HG02938 (cell line): Measurements from ENCODE around the gene ERVFRD-1.
A peak's percentile ranks its signal among the peaks of the same experiment; 100 is the strongest.
"Not testable (repeated sequence)": the region's sequence is repeated elsewhere in the genome, so short reads cannot be mapped to it uniquely, and the experiment has no call there.

Experiments used
- ATAC-seq: cut with Tn5 transposase; IDR thresholded peaks from one replicate; pipeline ENCODE4 v1.9.1; 2021; ENCODE audit warnings: mild to moderate bottlenecking, moderate library complexity; ENCODE audit not compliant: unreplicated experiment

Gene ERVFRD-1

DNA sequence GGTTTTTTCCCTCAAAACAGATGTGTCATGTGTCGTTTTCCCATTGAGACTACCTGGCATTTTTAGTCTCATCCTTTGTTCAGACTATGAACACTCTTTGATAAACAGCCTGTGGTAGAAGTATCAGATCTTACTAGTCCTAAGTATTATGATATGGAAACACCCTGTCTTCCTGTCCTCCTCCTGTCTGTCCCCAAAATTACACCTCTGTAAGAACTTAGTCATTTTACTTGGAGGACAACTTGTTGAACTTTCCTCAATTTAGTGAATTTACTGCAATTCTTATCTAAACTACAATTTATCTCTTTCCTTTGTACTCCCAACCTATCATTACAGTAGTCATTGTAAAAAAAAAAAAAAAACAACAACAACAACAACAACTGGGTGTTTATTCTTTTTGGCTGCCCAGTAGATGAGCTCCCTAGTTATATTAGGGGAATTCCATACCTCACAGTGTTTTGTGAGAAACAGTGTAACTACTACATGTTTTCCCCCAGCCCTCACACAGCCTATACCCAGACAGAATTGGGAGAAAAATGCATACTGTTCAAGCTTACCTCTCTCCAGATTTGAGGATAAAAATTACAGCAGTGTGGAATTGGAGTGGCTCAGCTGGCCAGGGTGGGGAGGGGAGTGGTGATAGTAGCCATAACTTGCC, 18.5 kb upstream of the ERVFRD-1 start:
- no peak for ATAC-seq

- no peak for ATAC-seq
These were observed 17.1 kb upstream of the ERVFRD-1 start for GRCh38 chr6:11128608-11129007.

- no peak for ATAC-seq
These were observed 15.4 kb upstream of the ERVFRD-1 start for GRCh38 chr6:11126876-11127275.

DNA sequence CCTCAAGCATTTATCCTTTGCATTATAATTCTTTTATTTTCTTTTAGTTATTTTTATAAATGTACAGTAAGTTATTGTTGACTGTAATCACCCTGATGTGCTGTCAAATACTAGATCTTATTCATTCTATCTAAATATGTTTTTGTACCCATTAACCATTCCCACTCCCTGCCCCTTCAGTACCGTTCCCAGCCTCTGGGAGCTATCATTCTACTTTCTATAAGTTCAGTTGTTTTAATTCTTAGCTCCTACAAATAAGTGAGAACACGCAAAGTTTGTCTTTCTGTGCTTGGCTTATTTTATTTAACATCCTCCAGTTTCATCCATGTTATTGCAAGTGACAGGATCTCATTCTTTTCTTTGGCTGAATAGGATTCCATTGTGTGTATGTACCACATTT, 12.5 kb upstream of the ERVFRD-1 start:
- no peak for ATAC-seq

- ATAC-seq: no peak
These were observed 10.9 kb upstream of the ERVFRD-1 start for GRCh38 chr6:11122380-11122779.

DNA sequence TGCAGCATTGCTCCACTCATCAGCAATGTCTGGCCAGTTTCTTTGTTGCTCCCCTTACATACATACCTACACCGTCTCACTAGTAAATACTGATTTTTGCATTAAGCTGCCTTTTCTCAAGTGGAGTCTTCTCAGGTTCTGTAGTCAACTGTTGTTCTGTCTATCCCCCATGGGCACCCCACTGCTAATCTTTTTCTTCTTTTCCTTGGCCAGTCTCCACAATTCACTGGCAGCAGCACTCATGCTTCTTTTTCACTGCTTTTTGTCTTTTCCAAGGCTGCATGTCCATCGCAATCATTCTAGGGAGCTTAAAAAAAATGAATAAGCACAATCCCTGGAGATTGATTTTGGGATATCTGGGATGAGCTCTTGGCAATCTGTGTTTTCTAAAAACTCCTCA, 10.3 kb upstream of the ERVFRD-1 start:
- no peak for ATAC-seq

DNA sequence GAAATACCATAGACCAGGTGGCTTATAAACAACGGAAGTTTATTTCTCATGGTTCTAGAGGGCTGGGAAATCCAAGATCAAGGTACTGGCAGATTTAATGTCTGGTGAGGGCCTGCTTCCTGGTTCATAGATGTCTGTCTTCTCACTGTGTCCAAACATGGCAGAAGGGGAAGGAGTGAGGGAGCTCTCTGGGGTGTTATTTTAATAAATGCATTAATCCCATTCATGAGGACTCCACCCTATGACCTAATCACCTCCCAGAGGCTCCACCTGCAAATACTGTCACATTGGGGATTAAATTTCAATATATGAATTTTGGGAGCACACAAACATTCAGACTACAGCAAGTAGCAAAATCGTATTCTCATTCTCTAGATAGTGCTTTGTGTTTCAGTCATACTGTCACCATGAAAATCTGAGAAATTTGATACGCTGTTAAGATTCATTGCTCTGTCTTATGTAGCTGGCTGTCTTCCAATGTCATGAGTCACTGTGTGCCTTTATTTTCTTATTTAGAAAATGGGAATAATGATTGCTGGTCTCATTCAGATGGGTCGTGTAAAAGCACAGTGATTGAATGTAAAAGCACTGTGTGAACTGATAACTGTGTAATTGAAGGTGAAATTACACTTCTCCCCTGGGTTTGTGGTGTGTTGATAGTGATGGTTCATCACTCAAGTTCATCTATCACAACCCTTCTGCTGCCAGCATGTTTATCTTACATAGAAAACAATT, 8.9 kb upstream of the ERVFRD-1 start:
- ATAC-seq: no peak

- not testable (repeated sequence) for ATAC-seq
These were observed 4.4 kb upstream of the ERVFRD-1 start for GRCh38 chr6:11115808-11116536.

GRCh38 chr6:11113038-11113437, 1.5 kb upstream of the ERVFRD-1 start:
- ATAC-seq: no peak

GRCh38 chr6:11111769-11112437, 378 bp upstream of the ERVFRD-1 start:
- ATAC-seq: no peak

DNA sequence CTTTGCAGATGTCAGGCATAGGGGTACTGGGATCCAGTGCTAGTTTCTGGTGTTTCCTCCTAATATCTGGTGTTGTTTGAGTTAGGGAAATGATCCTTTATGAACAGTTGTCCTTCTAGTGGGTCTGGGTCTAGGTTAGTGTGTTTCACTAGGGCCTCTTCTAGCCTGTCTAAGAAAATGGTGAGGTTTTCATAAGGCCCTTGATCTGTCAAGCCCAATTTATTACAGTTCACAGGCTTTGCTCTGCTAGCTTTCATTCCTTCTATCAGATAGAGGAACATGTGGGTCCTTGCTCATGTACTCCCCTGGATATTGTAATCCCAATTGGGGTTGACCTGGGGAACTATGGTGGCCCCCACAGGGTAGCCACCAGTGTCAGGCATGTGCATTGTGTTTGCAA, 2.8 kb downstream of the ERVFRD-1 start:
- no peak for ATAC-seq

DNA sequence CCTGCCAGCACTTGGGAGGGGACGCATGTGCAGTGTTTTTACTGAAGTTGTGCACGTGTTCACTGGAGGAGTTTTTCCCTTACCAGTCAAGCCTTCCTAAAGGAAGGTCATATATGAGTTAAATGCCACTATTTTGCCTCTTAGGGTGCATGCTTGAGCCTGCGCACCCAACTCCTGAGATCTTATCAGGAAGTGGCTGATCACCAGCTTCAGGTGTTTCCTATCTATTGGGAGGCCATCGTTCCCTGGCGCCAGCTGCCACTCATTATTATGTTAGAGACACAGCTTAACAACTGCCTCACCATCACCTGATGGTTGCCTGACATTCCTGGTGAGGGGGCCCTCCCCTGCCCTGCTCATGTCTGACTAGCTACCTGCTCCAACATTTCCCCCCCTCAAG, 8.5 kb downstream of the ERVFRD-1 start:
- no peak for ATAC-seq

GRCh38 chr6:11101417-11101816, 10.1 kb downstream of the ERVFRD-1 start:
- no peak for ATAC-seq

DNA sequence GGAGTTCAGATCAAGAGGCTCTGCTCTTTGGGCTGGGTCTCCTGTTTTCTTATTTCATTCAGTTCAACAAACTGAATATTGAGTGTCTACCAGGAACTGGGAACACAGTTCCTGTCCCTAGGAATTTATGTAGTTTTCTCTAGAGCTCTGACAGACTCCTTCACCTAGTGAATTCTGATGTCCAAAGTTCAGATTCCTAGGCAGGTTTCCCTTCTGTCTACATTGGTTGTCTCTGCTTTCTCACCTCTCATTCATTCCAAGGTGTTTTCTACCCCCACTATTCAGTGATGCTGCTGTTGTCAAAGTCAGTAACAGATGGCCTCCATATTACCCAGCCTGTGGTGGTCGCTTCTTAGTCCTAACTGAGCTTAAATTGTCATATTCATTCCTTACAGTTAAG, 13.5 kb downstream of the ERVFRD-1 start:
- ATAC-seq: no peak

DNA sequence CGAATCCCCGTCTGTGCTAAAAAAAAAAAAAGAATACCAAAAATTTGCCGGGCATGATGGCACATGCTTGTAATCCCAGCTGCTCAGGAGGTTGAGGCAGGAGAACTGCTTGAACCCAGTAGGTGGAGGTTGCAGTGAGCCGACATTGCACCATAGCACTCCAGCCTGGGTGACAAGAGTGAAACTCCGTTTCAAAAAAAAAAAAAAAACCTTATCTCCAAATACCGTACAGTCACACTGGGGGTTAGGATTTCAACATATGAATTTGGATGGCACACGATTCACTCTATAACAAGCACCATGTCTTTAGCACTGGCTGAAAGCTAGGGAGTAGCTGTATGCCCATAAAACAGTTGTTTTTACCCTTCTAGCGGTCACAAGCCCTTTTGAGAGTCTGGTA, 14.0 kb downstream of the ERVFRD-1 start:
- no peak for ATAC-seq

GRCh38 chr6:11096109-11096508, 15.4 kb downstream of the ERVFRD-1 start:
- ATAC-seq: no peak

DNA sequence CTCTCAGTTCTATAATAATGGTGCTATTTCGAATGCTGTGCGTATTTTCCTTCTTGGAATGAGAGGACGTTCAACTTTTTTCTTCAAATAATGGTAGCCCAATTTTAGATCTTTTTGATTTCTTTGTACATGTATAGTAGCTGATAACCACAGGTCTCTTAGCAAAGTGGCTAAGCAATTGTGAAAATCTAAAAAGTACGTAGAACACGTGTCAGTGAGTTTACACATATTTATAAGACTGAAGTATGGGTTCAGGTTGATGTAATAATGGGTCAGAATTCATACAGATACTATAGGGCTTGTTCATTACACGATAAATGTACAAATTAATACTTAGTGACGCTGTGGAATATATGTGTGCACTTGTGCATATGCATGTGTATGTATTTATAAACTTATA, 16.6 kb downstream of the ERVFRD-1 start:
- no peak for ATAC-seq

DNA sequence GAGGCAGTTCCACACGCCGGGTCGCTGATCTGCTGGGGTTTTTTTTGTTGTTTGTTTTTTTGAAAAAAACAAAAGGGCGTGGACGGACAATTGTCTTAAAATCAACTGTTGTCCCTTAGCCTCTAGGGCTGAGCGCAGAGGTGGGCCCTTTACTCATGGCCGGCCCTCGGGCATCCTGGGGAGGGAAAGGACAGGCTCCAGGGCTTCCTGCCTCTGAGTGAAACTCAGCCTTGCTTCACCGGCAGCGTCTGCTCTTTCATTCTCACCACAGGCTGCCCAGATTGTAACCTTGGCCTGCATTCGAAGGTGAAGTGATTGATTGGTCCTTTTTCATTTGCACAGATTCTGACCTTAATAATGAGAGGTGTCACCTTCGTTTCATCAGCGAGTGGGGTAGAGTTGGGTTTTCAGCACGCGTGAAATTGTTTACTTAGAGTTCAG, 17.1 kb downstream of the ERVFRD-1 start:
- ATAC-seq: peak; percentile 37

DNA sequence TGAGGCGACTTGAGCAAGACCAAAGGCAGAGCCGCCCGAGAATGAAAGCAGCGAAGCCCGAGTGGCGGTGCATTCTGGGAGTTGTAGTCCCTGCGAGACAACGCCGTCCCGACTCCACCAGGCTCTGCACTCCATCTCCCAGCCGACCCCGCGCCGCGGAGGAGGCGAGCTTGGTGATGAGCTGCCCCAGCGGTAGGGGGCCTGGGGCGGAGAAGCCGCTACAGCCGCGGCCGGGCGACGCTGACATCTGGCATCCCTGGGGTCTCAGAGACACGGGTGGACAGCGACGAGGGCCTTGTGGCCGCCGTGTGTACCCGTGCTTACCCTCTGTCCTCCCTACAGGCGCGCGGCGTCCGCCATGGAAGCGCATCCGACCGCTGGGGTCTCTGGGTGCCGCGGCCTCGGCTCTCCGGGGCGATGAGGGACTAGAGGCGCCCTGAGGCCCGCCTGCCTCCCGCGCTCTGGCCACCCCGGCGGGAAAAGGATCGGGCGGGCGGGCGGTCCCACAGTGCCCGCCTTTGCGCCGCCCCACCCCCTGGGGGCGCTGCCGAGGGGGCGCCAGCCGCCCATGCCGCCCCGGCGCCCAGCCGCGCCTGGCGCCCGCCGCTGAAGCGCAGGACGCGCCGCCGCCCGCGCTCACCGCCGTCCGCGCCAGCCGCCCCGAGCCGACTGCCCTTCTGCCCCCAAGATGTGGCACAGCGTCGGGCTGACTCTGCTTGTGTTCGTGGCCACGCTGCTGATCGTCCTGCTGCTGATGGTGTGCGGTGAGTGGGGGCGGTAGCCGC, 17.7 kb downstream of the ERVFRD-1 start, which contains the start of gene SMIM13:
Gene SMIM13, plus strand, starts transcription at position 209 of the 785 bp plus-strand sequence. Its CDS starts 480 bp downstream, at position 689.
- peak; percentile 89 for ATAC-seq

DNA sequence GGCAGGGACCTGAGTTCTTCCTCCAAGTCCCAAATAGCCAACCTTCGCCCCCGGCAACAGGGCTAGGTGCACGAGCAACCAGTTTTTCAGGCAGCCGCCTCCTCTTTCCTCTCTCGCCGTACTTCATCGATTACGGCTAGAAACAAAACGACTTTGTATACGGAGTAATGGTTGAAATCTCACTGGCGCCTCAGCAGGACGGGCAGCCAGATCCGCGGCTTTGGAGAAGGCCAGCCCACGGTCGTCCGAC, 18.2 kb downstream of the ERVFRD-1 start:
- peak; percentile 14 for ATAC-seq
